CD14-positive monocyte (primary cell): ENCODE data around the gene RGS14. TPM values are rescaled to one million over a fixed set of nuclear protein-coding genes. Genes with fewer than 3 reads are reported as not detected.

Source experiments
- DNase-seq, 3 donors: peaks; one replicate each; pipeline ENCODE4 v3.0.0-alpha.2; 2011 to 2022
- H2AFZ ChIP-seq: 2 replicates; pipeline ENCODE4 v1.6.0; 2012; ENCODE audit warnings: mild to moderate bottlenecking, low read depth, low read length, inconsistent platforms; ENCODE audit not compliant: insufficient read depth, poor library complexity, severe bottlenecking
- H3K27ac ChIP-seq, 2 donors: 1 replicate in 1 of 2; 2 replicates in 1 of 2; pipeline ENCODE4 v1.5.1; 2012 to 2013; ENCODE audit warnings: low read length in 2 of 2, control low read depth in 1 of 2, inconsistent platforms in 1 of 2, low read depth in 1 of 2, mild to moderate bottlenecking in 1 of 2
- H3K27me3 ChIP-seq, 2 donors: one replicate each; pipeline versions ENCODE4 v1.6.0 to v1.6.1; 2011 to 2013; ENCODE audit warnings: low read length in 2 of 2; ENCODE audit not compliant: control insufficient read depth in 2 of 2, insufficient read depth in 2 of 2
- H3K36me3 ChIP-seq, 2 donors: replicated peaks in 1 of 2; 1 replicate in 1 of 2; 2 replicates in 1 of 2; pipeline versions ENCODE4 v1.5.1 to v1.6.1; 2012 to 2013; ENCODE audit warnings: low read length in 2 of 2, control low read depth in 1 of 2, inconsistent platforms in 1 of 2, mild to moderate bottlenecking in 1 of 2; ENCODE audit not compliant: insufficient read depth in 2 of 2, control insufficient read depth in 1 of 2
- H3K4me1 ChIP-seq, 2 donors: 1 replicate in 1 of 2; 2 replicates in 1 of 2; pipeline versions ENCODE4 v1.5.1 to v1.6.1; 2012 to 2013; ENCODE audit warnings: low read length in 2 of 2, control low read depth in 1 of 2, inconsistent platforms in 1 of 2, mild to moderate bottlenecking in 1 of 2, moderate library complexity in 1 of 2; ENCODE audit not compliant: insufficient read depth in 2 of 2, control insufficient read depth in 1 of 2
- H3K4me2 ChIP-seq: replicated peaks from 2 replicates; pipeline ENCODE3; 2012; ENCODE audit warnings: low read length, moderate library complexity, mild to moderate bottlenecking; ENCODE audit not compliant: poor library complexity, severe bottlenecking; ENCODE audit errors: extremely low read depth
- H3K4me3 ChIP-seq, 3 experiments: fragments of 200-600 bp in 1 of 3; sonication (generic) in 1 of 3; replicated peaks in 1 of 3; 1 replicate in 2 of 3; 2 replicates in 1 of 3; pipeline ENCODE4 v1.5.1; 2011 to 2013; ENCODE audit warnings: low read length in 3 of 3, mild to moderate bottlenecking in 3 of 3, control low read depth in 2 of 3, low read depth in 2 of 3, inconsistent platforms in 1 of 3, moderate library complexity in 1 of 3
- H3K79me2 ChIP-seq: 2 replicates; pipeline ENCODE4 v1.6.0; 2012; ENCODE audit warnings: mild to moderate bottlenecking, control low read depth, inconsistent platforms, low read length, moderate library complexity; ENCODE audit not compliant: insufficient read depth
- H3K9ac ChIP-seq: 2 replicates; pipeline ENCODE4 v1.6.0; 2017; ENCODE audit warnings: low read length, mild to moderate bottlenecking; ENCODE audit not compliant: insufficient read depth, poor library complexity, severe bottlenecking
- H3K9me3 ChIP-seq, 2 donors: replicated peaks in 1 of 2; 1 replicate in 1 of 2; 2 replicates in 1 of 2; pipeline versions ENCODE4 v1.5.1 to v1.6.1; 2012 to 2013; ENCODE audit warnings: low read length in 2 of 2, control low read depth in 1 of 2; ENCODE audit not compliant: control insufficient read depth in 1 of 2, insufficient read depth in 1 of 2
- H4K20me1 ChIP-seq: 2 replicates; pipeline ENCODE4 v1.6.0; 2012; ENCODE audit warnings: mild to moderate bottlenecking, low read length, control low read depth, moderate library complexity; ENCODE audit not compliant: insufficient read depth
- H3K27ac Mint-ChIP-seq, 7 donors: one replicate each; pipeline ENCODE4 v1.8.0; 2020; ENCODE audit warnings: mild to moderate bottlenecking in 7 of 7, mixed read lengths in 7 of 7, moderate library complexity in 6 of 7, inconsistent platforms in 2 of 7
- H3K27me3 Mint-ChIP-seq, 3 donors: one replicate each; pipeline ENCODE4 v1.8.0; 2021 to 2022; ENCODE audit warnings: low read depth in 3 of 3, mild to moderate bottlenecking in 3 of 3, mixed read lengths in 3 of 3, moderate library complexity in 3 of 3, inconsistent platforms in 1 of 3
- H3K36me3 Mint-ChIP-seq, 2 donors: one replicate each; pipeline ENCODE4 v1.8.0; 2020; ENCODE audit warnings: mixed read lengths in 2 of 2, inconsistent platforms in 1 of 2, mild to moderate bottlenecking in 1 of 2
- H3K4me1 Mint-ChIP-seq: one replicate; pipeline ENCODE4 v1.8.0; 2020; ENCODE audit warnings: mild to moderate bottlenecking, mixed read lengths
- H3K4me3 Mint-ChIP-seq, 2 donors: one replicate each; pipeline ENCODE4 v1.8.0; 2020; ENCODE audit warnings: mild to moderate bottlenecking in 2 of 2, mixed read lengths in 2 of 2, moderate library complexity in 1 of 2
- H3K9me3 Mint-ChIP-seq, 7 donors: one replicate each; pipeline ENCODE4 v1.8.0; 2020 to 2022; ENCODE audit warnings: mixed read lengths in 7 of 7, mild to moderate bottlenecking in 6 of 7, moderate library complexity in 6 of 7, inconsistent platforms in 2 of 7
- CTCF ChIP-seq: fragments of 200-600 bp; IDR thresholded peaks from one replicate; pipeline ENCODE4 v1.8.0; 2022; ENCODE audit warnings: antibody characterized with exemption, mild to moderate bottlenecking
- WGBS: methylation state at CpG from one replicate; pipeline ENCODE4 v1.1.5; 2013; ENCODE audit warnings: missing lambda C conversion rate; ENCODE audit not compliant: insufficient coverage; 5-methylcytosine and 5-hydroxymethylcytosine counted together
- intact Hi-C, 2 donors: fragments of 100-400 bp; cut with micrococcal nuclease; formaldehyde crosslinking; loops; one replicate each; pipeline versions ENCODE4 v1.15.0 to v1.15.1; 2023
- polyA plus RNA-seq, 3 donors: library from polyadenylated mRNA; depleted of rRNA in 1 of 3; unstranded in 2 of 3; stranded (reverse) in 1 of 3; fragments of 300-500 nt in 2 of 3; fragments of >200 nt in 1 of 3; fragmentation: Illumina TruSeq in 2 of 3; gene quantifications; 1 replicate in 2 of 3; 2 replicates in 1 of 3; pipeline ENCODE4 v1.2.3, GENCODE V29; 2012 to 2021

Gene RGS14
- polyA plus RNA-seq, 3 donors = 35.4 to 186 (median 43.5) TPM

DNA sequence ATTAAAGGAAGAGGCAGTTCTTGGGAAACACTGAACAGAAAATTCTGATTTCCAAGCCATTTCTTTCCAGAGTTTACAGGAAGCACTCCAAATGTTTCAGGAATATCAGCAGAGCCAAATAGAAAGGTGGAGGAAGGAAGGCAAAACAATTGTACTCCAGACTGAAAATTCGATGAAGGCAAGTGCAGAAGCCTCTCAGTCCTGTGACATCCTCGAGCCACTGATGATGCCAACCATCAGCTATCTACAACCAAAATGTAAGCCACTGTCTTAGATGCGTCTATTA is 8.4 kb upstream of the RGS14 start:
- Histone ChIP-seq H3K79me2 (peaks cover 75% of the 10 kb centered on the region), H2AFZ (no peak overlapping the region), H3K36me3 (peaks cover 26 to 49% of the 10 kb centered on the region in 2 donors), H3K9ac (no peak overlapping the region), H3K4me3 (peak overlapping the region in 1 of 3 experiments; percentile 99), H3K27me3 (no peaks in the 10 kb centered on the region), H3K4me1 (peaks cover 42 to 52% of the 10 kb centered on the region in 2 donors), H4K20me1 (peaks cover 63% of the 10 kb centered on the region), H3K27ac (no peak overlapping the region), H3K4me2 (no peak overlapping the region), H3K9me3 (no peaks in the 10 kb centered on the region)
- Mint-ChIP-seq H3K9me3 (no peaks in the 10 kb centered on the region), H3K4me1 (peaks cover 51% of the 10 kb centered on the region), H3K36me3 (peaks cover 29 to 46% of the 10 kb centered on the region in 2 donors), H3K27ac (no peak overlapping the region), H3K4me3 (no peak overlapping the region), H3K27me3 (peaks cover 0 to 1% (median 0%) of the 10 kb centered on the region in 3 donors)
- DNase-seq = no peak
- intact Hi-C loops = loop anchor here in 1 of 2 donors (5.0 kb wide), 1 partner anchor 37 kb away; the partner anchor contains the start of gene MXD3
- TF ChIP-seq CTCF = no peak
- 71% methylated on average over 2 of the region's 3 CpGs for WGBS

DNA sequence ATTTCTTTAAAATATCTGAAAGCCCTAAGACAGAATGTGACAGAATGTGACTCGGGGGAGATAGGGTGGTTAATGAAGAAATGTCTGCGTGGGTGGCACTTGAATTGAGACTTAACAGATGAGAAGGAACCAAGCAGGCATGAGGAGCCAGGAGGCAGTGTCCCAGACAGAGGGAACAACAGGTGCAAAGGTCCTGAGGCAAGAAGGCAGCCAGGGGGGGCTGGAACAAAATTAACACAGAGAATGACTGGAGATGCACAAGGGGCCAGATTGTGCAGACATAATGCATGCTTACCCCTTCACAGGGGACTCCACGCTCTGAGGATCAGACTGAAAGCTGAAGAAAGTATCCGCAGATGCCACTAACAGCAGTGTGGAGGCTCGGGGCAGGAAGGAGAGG is 8.0 kb upstream of the RGS14 start:
- H3K27me3 ChIP-seq = no peaks in the 10 kb centered on the region
- no peak overlapping the region for H2AFZ ChIP-seq
- no peak for DNase-seq
- H3K4me3 Mint-ChIP-seq = peak overlapping the region in 1 of 2 donors; percentile 21
- H3K4me2 ChIP-seq = peak overlapping the region; percentile 95
- H3K27ac Mint-ChIP-seq = peak overlapping the region in 2 of 7 donors; percentile 22 to 44
- peak overlapping the region in 1 of 3 experiments; percentile 99 for H3K4me3 ChIP-seq
- H3K4me1 Mint-ChIP-seq = peaks cover 56% of the 10 kb centered on the region
- H3K79me2 ChIP-seq = peaks cover 71% of the 10 kb centered on the region
- intact Hi-C loops = loop anchor here (5.0 kb wide), 2 partner anchors 37 to 42 kb away; partner anchors contain the start of gene MXD3 (in 1 of the 2)
- H4K20me1 ChIP-seq = peaks cover 59% of the 10 kb centered on the region
- H3K36me3 Mint-ChIP-seq = peaks cover 27 to 44% of the 10 kb centered on the region in 2 donors
- no peak for TF ChIP-seq CTCF
- peaks cover 47 to 56% of the 10 kb centered on the region in 2 donors for H3K4me1 ChIP-seq
- peaks cover 26 to 45% of the 10 kb centered on the region in 2 donors for H3K36me3 ChIP-seq
- H3K9ac ChIP-seq = no peak overlapping the region
- no peaks in the 10 kb centered on the region for H3K9me3 ChIP-seq
- 100% methylated on average over 5 of the region's 5 CpGs for WGBS
- no peak overlapping the region for H3K27ac ChIP-seq
- H3K9me3 Mint-ChIP-seq = no peaks in the 10 kb centered on the region
- H3K27me3 Mint-ChIP-seq = peaks cover 0 to 1% (median 0%) of the 10 kb centered on the region in 3 donors
